NCI-H526 treated with DMSO at 0.1 percent for 48 hours (cell line): ENCODE data around the gene UBR3.
"Not testable (repeated sequence)": the region's sequence is repeated elsewhere in the genome, so short reads cannot be mapped to it uniquely, and the experiment has no call there.

Experiments
- DNase-seq: peaks from one replicate; lab custom pipeline; 2025; lab: John Stamatoyannopoulos, UW

Gene UBR3

GRCh38 chr2:169946092-169946491 lies 118.8 kb downstream of the UBR3 start:
- DNase-seq = no peak

DNA sequence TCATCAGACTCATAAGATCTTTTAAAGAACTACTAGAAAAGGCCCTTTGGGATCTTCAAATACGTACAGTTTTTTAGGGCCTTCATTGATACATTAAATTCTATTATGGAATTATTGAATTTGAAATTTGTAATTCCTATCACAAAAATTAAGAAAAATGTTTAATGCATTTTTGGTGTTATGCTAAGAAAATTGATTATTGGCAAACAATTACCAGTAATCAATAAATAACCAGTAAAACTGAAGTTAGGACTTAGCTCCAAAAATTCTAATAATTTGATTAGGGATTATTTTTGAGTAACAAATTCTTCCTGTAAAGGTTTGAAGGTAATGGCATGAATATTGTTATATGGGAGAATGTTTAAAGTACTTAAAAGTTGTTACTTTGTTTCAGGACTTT lies 119.3 kb downstream of the UBR3 start:
- no peak for DNase-seq

GRCh38 chr2:169955940-169956339 lies 128.7 kb downstream of the UBR3 start:
- DNase-seq = no peak

- DNase-seq = not testable (repeated sequence)
These were observed 130.0 kb downstream of the UBR3 start for GRCh38 chr2:169957219-169957618.

DNA sequence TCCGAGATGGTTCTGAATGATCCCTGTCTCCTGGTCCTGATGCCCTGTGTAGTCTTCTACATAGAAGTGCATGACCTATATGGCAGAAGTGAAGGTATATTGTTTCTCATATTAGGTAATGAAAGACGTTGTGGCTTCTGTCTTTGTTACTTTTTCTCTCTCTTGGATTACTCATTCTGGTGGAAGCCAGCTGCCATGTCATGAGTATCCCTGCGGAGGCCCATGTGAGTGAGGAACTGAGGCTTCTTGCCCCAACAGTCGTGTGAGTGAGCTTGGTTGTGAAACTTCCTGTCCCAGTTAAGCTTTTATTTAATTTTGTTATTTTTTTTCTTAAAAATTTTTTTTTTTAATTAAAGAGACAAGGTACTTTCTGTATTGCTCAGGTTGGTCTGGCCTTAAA lies 134.7 kb downstream of the UBR3 start:
- no peak for DNase-seq

- DNase-seq = no peak
These were observed 136.5 kb downstream of the UBR3 start for GRCh38 chr2:169963786-169964185.

- DNase-seq = no peak
These were observed 137.5 kb downstream of the UBR3 start for GRCh38 chr2:169964740-169965139.

- no peak for DNase-seq
These were observed 138.2 kb downstream of the UBR3 start for GRCh38 chr2:169965495-169965894.

DNA sequence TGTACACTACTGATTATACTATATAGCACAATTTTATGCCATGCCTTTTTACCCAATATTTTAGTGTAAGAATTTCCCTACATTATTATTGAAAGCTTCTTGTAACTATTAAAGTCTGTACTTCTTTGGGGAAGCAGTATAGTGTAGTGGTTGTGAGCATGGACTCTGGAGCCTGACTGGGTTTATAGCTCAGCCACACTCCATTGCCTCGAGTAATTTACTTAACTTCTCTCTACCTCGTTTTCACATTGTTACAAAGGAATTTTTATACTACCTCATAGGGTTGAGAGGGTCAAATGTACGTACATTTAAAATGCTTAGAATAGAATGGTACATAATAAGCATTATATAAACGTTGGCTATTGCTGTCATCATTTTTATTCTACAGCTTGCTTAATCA lies 139.2 kb downstream of the UBR3 start:
- DNase-seq = no peak

DNA sequence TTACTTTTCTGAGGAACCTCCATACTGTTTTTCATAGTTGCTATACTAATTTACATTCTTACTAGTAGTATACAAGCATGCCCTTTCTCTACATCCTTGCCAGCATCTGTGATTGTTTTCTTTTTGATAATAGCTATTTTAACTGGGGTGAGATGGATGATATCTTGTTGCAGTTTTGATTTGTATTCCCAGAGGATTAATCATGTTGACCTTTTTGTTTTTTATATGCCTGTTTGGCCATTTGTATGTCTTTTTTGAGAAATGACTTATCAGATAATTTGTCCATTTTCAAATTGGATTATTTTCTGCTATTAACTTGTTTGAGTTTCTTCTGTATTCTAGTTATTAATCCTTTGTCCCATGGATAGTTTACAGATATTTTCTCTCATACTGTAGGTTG lies 141.5 kb downstream of the UBR3 start:
- DNase-seq = no peak

- no peak for DNase-seq
These were observed 148.0 kb downstream of the UBR3 start for GRCh38 chr2:169975221-169975620.

GRCh38 chr2:169976335-169976851 lies 149.1 kb downstream of the UBR3 start:
- no peak for DNase-seq

- no peak for DNase-seq
These were observed 150.3 kb downstream of the UBR3 start for GRCh38 chr2:169977530-169977929.

GRCh38 chr2:169978402-169979017 lies 151.3 kb downstream of the UBR3 start:
- DNase-seq = no peak

- no peak for DNase-seq
These were observed 151.8 kb downstream of the UBR3 start for GRCh38 chr2:169979025-169979424.

DNA sequence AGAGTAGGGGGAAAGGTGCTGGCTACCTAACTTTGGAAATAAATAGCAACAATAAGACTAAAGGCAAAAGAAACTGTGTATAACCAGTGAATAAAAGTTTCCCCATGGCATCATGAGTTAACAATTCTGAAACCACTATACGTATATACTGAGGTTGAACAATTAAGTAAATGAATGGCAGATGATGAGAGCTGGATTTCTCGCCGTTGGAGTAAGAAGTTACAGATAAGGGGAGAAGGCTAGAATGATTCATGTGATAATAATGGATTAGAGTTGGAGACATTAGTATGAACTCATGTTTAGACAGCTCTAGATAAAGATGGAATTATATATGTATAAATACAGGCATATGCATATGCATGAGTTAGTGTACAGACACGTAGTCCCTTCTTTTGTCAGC lies 152.7 kb downstream of the UBR3 start:
- no peak for DNase-seq

GRCh38 chr2:169980643-169981042 lies 153.4 kb downstream of the UBR3 start:
- no peak for DNase-seq

DNA sequence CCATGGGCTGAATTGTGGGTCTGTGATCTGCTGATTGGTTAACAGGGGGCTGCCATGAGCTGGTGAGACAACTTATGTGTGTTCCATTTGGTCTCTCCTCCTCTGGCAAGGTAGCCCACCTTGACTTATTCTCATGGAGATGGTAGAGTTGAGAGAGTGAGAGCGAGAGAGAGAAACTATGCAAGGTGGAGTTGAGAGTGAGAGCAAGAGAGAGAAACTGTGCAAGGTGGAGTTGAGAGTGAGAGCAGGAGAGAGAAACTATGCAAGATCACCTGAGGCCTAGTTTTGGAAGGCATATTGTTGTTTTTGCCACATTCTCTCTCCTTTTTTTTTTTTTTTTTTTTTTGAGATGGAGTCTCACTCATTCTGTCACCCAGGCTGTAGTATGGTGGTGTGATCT lies 155.7 kb downstream of the UBR3 start:
- no peak for DNase-seq

GRCh38 chr2:169983506-169983905 lies 156.3 kb downstream of the UBR3 start:
- no peak for DNase-seq

DNA sequence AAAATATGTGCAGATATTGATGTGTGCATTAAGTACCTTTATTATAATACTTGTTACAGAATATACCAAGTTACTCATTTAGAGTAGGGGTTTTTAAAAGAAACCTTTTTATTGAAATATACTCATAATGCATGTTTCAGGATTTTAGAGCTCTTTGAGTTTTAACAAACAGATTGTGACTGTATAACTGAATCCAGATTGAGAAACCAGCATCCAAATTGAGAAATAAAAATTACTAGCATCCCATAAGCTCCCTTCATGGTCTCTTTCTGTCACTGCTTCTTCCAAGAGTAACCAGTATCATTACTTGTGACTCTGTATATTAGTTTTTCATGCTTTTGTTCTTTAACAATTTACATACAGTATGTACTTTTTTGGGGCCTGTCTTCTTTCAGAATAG lies 156.9 kb downstream of the UBR3 start:
- DNase-seq = no peak

DNA sequence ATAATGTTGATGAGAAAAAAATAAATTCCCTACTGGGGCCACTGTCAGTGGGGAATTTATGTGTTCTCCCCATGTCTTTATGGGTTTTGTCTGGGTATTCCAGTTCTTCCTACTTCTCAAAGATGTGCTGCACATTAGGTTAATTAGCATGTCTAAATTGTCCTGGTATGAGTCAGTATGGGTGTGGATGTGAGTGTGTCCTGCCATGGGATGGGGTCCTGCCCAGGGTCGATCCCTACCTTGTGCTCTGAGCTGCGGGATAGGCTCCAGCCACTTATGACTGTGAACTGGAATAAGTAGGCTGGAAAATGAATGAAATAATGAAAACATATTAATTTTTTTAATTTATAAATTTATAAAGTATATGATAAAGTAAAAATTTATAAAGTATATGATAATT lies 167.5 kb downstream of the UBR3 start:
- DNase-seq = no peak

DNA sequence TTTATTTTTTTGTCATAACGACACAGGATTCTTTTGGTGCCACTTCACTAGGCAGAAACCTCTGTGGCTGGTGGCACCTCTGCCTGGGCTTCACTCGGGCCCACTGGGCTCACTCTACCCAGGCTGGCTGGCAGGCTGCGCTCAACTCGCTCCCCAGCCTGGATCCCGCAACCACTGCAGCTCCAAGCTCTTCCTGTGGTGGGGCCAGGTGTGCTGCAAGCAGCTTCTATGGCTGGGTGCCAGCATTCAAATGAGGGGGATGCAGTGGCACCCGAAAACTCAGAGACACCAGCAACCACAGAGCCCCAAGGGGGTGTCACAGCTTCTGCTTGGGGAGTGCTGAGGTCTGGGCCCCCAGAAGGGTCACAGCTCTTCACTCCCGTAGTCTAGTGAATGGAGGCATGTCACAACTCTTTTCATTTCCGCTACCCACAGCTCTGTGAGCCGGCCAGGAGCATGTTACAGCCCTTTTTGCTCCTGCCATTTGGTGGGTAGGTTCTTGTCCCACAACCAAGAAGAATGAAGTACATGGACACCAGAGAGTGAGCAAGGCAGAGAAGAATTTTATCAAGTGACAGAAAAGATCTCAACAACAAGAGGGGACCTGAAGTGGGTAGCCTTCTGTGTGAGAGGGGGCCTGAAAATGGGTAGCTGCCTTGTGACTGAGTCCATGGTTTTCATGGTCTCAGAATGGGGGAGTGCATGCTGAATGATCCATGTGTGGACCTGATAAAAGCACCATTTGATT lies 170.1 kb downstream of the UBR3 start:
- no peak for DNase-seq

- no peak for DNase-seq
These were observed 171.8 kb downstream of the UBR3 start for GRCh38 chr2:169999054-169999453.

- DNase-seq = no peak
These were observed 174.8 kb downstream of the UBR3 start for GRCh38 chr2:170002096-170002495.
